HG03025 (cell line): Measurements from ENCODE around the gene TANGO2.

Experiments
- ATAC-seq: cut with Tn5 transposase; IDR thresholded peaks from one replicate; pipeline ENCODE4 v1.9.1; 2021; ENCODE audit warnings: mild to moderate bottlenecking, moderate library complexity; ENCODE audit not compliant: unreplicated experiment, low FRiP score

TANGO2 gene

DNA sequence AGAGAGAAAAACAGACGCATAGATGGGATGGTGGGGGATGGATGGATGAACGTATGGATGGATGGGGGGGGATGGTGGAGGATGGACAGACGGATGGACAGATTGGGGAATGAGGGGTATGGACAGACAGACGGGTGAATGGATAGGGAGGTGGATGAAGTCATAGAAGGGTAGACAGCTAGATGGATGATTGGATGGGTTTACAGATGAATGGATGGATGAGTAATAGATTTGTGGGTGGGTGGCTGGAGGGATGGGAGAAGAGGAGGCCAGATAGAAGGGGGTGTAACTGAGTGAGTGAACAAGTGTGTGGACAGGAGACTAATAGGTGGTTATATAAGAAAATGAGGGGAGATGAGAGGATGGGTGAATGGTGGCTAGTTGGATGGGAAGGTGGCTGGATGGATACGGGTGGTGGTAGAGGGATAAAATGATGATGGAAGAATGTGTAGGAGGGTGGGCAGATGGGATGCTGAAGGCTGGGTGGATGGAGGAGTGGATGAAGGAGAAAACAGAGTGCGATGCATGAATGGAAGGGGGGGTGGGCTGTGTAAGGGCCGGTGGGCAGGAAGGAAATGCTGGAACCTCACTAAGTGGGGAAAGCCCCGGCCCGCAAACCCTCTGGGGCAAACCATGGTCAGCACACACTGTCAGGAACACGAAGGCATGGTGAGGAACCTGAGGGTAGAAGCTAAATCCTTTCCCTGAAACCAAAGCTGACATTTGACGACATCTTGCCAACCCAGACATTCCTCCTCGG lies 25.9 kb upstream of the TANGO2 start:
- ATAC-seq: no peak

DNA sequence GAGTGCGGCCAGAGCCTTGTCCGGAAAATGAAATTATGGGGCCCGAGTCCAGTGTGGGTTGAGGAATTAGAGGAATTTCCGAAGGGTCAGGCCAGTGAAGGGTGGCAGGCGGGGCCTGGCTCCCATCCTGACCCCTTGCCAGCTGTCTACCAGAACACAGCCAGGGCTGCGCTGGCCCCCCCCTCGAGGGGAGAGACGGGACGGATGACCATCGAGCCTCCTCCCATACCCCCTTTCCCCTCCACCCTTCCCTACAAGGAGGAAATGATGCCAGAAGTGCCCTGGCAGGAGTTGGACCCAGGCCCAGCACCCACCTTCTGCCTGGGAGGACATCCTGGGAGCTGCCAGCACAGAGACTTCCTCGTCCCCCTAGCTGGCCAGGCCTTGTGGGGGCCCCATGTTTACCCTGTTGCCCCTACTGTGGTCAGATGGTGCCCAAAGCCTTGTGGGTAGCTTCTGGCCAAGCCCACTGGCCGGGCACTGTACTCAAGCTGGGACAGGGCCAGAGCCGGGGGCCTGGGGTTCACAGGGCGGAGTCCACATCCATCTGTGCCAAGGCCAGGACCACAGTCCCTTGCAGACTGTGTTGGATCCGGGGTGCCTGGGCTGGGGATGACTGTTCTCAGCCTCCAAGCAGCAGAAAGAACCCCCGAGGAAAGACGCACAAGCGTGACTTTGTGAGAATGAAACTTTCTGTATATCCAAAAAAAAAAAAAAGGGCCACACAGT lies 25.1 kb upstream of the TANGO2 start:
- no peak for ATAC-seq

DNA sequence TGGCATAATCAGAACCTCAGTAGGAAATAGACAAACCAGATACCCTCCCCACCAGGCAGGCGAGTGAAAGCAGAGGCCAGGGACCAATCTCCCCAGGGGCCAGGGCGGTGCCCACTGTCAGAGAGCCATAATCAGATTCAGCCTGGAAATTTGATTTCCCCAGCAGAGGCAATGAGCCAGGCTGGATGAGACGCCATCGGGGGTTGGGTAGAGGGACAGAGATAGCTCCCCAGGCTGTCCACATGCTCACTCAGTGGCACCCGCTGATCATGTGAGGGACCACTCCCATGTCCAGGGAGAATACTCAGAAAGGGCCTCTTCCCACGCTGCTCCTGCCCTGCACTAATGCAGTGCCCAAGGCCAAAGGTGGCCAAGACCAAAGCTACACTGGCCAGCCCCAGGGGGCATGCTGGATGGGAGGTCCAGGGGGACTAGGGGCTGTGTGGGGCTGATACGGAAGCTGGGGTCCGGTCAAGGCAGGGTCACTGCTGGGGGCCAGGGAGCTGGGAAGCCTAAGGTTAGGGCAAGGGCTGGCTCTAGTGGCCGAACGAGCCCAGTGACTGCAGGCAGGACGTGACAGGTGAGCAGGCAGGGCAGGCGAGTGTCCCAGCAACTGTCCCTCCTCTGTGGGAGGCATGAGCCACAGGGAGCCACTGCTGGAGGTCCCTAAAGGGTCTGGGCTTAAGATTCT lies 24.1 kb upstream of the TANGO2 start:
- ATAC-seq: no peak

DNA sequence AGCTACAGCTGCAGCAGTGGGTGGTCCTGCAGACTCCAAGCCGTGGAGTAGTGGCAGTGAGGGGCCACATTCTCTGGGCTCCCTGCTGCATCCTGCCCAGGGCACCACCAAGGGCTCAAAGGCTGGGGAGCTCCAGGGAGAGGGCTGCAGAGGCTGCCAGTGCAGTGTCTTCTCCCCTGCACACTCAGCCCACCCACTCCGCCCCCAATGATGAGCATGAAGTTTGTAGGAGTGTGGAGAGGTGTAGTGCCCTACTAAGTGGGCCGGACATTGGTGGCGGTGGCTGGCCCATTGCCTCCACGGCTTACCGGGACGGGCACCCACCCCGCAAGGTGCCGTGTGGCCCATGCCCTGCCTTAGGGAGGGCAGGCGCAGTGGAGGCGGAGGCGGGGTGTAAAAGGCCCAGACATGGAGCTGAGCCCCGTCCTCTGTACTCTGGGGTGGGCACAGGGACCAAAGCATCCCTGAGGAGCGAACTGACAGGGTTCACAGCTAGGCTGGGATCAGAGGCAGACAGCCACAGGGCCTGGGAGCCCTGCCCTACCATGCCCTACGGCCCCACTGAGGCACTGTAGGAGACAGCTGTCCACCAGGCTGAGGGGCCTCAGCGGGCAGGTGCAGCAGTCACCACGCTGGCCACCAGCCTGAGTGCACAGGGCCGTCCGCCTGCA lies 23.2 kb upstream of the TANGO2 start:
- no peak for ATAC-seq

DNA sequence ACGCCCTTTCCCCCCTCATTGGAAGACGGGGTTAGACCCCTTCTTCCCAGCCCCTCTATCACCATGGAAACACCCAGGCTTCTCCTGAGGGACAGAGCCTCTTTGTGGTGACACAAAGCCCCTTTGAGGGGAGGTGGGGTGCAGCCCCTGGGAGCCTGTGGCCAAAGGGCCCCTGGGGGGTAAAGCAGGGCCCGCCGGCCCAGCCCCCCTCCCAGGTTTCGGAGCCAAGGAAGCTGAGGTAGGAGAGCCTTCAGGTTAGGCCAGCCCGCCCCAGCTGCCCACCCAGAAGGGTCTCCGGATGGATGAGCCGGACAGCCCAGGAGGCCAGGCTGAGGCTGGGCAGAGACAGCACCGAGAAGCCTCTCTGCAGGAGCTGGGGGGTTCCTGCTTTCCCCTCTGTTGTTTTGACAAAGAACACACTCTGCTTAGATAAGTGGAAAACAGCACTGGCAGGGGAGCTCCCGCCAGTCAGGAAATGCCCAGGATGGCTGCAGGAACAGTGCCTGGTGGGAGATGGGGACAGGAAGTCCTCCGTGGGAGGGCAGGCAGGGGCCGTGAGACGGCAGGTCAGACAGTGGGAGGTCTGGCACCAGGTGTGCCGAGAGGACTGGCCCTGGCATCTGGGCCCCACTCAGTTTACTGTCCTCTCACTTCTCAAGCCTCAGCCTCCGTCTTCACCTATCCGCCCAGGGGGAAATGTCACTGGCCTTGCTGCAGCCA lies 22.5 kb upstream of the TANGO2 start:
- no peak for ATAC-seq

DNA sequence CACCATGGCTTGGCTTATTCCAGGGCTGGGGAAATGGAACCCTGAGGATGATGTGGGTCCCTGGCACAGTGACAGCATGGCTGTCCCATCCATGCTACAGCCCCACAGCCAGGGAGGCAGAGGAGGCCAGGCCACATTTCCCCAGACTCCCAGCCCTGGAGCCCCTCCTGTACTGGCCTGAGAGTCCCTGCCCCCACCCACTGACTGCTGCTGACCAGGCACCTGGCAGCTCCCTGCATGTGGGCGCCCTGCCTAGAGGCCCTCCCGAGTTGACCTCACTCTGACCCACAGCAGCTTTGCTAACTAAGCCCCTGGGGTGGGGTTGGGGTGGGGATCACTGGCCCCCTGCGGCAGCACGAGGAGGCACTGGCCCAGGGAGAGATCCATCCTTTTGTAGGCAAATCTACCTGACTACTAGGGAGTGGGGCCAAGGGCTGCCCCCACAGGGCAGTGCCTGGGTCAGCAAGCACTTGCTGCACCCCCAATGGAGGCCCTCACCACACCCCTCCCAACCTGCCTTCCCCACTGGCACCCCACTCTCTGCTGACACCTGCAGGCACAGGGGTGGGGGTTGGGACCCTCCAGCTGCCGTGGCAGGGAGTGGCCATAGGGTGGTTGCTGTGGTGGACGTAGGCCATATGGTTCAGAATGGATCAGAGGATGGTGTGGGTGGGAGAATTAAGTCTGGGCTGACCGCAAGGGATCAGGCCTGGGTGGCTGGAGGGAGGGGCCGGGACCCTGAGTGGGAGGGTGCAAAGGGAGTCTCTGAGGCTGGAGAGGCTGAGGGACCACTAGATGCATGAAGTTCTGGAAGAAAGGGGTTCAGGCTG lies 21.7 kb upstream of the TANGO2 start:
- no peak for ATAC-seq

DNA sequence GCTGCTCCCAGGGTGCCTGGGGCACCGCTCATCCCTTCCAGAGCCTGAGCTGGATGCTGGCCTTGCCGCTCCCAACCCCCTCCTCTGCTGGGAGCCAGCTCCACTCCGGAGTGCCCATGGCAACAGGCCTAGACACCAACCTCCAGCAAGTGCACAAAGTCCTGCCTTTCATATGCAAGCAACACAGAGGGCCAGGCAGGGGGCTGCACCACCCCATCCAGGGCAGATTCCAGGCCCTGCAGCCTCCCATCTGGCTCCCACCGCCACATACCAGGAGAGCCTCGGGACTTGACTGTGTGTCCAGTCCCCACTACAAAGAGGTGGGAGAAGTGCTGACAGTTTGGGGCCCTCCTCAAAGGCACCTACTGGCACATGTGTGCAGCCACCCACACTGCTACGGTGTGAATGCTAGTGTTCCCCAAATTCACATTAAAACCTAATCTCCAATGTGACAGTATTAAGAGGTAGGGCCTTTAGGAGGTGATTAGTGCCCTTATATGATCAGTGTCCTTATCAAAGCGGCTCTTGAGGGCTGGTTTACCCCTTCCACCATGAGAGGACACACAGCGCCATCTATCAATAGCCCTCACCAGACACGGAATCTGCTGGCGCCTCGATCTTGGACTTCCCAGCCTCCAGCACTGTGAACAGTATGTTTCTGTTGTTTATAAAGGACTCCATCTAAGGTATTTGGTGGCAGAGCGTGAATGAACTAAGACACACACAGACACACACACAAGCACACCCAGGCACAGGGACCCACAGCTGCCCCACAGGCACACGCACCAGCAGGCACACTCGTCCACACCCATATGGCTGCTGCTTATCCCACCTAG lies 20.4 kb upstream of the TANGO2 start:
- ATAC-seq: no peak

DNA sequence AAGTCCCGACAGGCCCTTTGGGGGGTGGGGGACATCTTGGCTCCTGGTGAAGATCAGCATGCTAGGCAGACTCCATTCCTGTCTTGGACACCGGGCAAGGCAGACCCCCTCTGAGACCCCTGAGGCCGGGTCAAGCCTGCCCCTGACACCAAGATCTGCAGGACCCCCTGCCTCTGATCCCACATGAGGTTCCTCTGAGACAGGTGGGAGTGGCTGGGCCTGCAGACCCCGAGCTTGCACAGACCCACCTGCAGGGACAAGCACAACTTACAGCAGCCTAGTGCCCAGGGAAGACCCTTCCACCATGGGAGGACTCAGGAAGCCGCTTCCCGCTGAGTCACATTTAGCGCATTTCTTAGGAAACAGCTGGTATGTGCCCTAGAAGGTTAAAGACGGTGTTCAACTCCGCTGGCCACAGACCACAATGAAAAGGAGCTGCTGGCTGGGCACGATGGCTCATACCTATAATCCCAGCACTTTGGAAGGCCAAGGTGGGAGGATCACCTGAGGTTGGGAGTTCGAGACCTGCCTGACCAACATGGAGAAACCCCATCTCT lies 19.8 kb upstream of the TANGO2 start:
- no peak for ATAC-seq

DNA sequence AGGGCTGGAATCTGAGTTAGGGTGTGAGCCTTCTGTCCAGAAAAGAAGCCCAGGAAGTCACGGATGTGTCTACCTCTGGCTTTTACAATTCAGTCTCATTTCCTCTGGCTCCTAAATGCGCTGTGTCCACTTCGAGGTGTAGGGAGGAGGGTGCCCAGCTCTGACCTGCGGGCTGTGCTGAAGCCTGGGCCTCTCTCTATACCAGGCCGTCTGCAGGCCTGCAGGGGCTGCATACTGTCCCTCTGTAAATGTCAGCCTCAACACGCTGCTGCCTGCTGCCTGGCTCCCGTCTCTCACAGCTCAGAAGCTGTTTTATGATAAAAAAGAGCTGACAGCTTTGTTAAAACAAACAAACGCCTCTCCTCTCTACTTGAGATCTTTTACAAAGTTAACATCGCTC lies 18.8 kb upstream of the TANGO2 start:
- ATAC-seq: no peak

DNA sequence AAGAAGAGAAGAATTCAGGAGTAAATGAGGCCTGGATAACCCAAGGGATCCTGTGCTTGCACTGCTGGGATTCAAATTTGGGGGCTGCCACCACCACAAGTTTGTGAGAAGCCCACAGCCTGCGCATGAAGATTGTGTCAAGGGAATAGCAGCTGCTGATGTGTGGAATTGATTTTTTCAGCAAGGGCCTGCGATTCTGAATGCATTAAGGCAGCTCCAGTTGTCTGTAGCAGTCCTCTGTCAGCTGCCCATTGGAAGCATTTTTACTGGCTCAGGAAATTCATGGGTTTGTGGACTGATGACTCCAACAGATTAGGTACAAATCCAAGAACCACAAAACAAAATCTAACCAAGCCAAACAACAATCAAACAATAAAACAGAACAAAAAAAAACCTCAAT lies 18.3 kb upstream of the TANGO2 start:
- no peak for ATAC-seq

DNA sequence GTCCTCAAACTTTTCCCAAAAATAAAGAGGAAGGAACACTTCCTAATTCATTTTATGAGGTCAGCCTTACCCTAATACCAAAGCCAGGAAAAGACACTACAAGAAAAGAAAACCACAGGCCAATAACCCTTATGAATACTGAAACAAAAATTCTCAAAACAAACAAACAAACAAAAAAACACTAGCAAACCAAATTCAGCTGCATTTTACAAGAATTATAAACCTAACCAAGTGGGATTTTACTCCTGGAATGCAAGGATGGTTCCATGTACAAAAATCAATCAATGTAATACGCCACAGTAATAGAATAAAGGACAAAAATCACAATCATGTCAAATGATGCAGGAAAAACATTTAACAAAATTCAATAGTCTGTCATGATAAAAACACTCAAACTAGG lies 17.6 kb upstream of the TANGO2 start:
- ATAC-seq: no peak

DNA sequence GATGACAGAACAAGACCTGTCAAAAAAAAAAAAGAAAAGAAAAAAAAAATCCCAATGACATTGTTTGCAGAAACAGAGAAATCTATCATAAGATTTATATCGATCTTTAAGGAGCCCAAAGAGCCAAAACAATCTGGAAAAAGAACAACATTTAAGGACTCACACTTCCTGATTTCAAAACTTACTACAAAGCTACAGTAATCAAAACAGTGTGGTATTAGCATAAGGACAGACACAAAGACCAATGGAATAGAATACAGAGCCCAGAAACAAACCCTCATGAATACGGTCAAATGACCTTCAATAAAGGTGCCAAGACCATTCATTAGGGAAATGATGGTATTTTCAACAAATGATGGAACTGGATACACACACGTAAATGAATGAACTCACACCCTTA lies 16.4 kb upstream of the TANGO2 start:
- no peak for ATAC-seq

DNA sequence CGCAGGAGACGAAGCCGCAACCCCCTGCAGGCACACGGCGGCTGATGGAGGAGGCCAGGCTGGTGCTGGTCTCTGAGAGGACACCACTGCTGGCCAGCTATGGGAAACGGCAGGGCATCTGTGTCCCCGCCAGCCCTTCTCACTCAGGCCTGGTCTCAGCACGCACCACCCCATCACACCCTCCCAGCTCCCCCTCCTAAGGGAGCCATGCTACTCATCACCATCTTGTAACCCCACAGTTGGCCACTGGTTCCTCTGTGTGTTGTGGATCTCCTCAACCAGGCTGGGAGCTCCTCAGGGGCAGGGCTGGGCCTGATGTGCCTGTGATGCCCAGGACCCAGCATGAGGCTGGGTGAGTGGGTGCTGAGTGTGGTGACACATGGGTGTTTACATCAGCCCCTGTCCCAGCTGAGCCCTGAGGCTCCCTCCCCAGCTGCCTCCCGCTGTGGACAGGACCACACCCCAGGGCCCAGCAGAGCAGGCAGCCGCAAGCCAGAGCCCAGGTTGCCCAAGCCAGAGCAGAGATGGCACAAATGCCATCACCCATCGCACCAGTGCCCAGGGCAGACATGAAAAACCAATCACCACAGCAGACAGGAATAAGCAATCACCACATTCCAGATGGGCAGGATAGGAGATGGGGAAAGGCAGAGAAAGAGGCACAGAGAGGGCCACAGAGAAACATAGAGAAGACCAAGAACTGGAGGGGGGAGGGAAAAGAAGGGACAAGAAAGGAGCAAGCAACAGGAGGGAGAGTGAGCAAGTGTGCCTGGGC lies 12.5 kb upstream of the TANGO2 start:
- no peak for ATAC-seq

DNA sequence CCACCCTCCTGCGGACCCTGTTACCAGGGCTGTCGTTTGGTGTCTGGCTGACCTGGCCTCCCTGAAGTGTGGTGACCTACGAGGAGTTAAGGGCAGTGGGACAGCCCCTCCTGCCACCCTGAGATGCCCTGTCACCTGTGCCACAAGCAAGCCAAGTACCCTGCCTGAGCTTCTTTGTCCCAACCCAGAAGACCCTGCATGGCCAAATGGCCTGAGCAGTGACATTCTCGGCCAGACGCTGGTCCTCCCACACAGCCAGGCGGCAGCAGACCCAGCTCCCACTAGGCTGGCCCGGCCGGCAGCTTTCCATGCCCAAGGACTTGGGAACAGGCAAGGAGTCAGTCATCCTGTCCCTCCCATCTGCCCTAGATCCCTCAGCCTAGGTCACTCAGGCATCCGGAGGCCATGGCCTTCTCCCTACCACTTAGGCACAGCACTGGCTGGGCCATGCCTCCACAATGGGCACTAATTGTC lies 11.9 kb upstream of the TANGO2 start:
- no peak for ATAC-seq

DNA sequence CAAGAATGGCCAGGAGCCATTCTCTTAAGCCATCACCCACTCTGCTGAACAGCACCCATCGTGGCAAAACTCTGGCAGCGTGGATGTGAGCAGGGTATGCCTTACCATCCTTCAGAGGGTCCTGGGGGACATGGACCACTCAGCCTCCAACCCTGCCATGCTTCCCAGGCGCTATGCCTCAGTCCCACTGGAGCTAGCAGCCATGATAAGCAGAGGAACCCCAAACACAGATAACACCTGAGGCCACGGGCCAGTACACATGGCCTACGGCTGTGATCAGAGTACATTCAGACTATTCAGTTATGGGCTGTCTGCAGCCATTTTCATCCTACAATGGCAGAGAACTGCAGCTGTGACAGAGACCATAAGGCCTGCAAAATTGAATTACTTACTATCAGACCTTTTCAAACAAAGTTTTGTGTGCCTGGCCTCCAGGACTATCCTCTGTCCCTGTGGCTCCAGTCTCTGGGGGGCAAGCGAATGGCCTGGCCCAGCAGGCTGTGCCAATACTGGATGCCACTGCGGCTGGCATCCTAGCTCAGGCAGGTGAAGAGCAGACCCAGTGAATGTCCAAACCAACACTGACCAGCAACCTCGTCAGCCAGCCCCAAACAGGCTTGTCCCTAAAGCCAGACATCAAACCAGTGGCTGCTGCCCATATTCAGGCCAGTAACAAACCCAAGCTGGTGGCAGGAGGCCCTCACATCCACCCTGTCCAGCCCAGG lies 11.2 kb upstream of the TANGO2 start:
- ATAC-seq: no peak

DNA sequence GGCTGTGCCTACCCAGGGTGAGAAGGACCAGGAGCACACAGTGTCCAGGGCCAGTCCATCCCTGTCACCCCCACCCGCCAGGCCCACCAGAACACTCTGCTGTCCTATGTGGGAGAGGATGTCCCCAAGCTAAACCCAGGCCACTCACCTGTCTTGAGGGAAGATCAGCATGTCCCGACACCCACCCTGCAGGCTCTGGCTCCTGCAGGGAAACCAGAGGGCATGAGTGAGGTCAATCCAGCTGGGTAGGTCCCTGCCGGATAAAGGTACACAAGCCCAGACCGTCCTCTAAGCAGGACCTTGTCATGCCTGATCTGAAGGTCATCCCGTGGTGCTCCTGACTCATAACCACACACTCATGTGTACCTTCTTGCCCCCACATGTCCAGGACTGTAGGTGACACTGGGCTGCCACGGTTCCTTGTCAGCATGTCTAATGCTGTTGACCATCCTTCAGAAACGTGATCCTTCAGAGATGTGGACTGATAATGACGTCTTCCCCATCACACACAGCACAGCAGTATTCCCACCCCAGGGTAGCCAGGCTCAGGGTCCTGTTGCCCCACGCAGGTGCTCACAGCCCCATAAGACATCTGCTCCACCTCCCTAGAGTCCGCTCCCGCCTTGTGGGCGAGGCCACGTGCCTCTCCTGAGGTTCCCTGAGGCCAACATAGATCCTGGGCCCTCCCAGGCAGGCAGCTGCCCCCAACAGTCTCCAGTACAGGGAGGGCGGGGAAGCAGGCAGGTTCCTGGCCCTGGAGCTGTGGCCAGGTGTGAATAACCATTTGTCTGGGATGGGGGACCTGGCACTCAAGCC lies 10.4 kb upstream of the TANGO2 start:
- ATAC-seq: no peak
